Fibroblast of skin of right biceps (primary cell): Measurements from ENCODE around the gene NDUFA13.
A peak's percentile ranks its signal among the peaks of the same experiment; 100 is the strongest.

ENCODE experiments used
- DNase-seq: peaks from one replicate; pipeline ENCODE4 v3.0.0-alpha.2; 2013

The NDUFA13 gene

DNA sequence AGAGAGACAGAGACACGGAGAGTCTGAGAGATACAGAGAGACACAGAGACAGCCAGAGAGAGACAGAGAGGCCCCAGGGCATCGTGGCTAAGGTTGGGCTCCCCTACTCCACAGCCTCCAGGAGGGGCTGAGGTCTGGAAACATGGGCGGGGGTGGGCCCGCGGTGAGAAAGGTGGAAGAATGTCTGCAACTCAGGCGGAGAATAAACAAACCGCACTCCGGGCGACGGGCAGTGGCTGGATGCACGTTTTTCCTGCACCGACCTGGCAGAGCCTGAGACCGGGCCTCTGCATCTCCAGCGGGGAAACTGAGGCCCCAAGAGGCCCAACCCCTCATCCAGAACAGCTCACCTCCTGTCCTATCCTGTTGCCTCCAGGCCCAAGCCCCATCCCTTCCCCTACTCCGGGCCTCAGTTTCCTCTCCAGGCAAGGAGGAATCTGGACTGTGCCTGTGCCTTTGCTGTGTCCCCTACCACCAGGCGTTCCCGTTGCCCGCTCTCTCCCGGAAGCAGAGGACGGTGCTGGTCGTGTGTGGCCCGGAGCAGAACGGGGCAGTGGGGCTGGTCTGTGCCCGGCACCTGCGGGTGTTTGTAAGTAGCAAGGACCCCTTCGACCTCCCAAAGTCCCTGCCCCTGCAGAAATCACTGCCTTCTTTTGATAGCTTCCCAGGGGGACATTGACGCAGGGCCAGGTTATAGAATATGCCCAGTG, 18.7 kb downstream of the NDUFA13 start:
- no peak for DNase-seq

- DNase-seq: no peak
These were observed 19.5 kb downstream of the NDUFA13 start for GRCh38 chr19:19535311-19536191.

- no peak for DNase-seq
These were observed 21.3 kb downstream of the NDUFA13 start for GRCh38 chr19:19537075-19538048.

DNA sequence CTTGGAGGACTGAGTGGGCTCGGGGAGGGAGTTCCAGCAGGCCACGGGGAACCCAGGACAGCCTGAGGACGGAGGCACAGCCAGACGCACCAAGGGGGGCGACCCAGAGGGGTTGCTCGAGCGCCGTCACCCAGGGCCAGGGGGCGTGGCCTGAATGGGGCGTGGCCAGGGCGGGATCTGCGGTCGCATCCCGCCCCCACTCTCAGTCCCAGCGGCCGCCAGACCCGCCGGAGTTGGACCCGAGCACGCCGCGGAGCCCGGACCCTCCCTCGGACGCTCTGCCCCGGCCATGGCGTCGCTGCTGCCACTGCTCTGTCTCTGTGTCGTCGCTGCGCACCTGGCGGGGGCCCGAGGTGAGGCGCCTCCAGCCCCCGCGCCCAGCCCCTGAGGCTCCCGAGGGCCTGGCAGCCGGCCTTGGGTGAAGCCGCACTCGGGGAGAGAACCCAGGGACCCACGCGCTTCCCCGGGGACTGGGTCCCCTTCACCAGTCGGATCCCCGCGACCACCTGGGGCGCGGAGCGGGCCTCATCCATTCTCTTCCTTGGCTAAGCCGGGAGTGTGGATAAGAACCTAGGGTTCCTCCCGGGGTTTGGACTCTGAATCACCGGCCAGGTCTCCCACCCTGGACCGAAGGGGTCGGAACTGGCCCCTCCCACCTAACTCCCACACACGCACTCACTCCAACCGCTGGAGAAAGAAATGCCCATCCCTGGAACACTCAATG, 22.2 kb downstream of the NDUFA13 start, which contains the start of gene CILP2:
CILP2 (plus strand) TSS at position 205 of the 724 bp plus-strand sequence; CDS start at position 290, 85 bp downstream.
- DNase-seq: no peak

- no peak for DNase-seq
These were observed 22.8 kb downstream of the NDUFA13 start for GRCh38 chr19:19538785-19539166.

GRCh38 chr19:19539698-19540063, 23.7 kb downstream of the NDUFA13 start:
- DNase-seq: no peak

DNA sequence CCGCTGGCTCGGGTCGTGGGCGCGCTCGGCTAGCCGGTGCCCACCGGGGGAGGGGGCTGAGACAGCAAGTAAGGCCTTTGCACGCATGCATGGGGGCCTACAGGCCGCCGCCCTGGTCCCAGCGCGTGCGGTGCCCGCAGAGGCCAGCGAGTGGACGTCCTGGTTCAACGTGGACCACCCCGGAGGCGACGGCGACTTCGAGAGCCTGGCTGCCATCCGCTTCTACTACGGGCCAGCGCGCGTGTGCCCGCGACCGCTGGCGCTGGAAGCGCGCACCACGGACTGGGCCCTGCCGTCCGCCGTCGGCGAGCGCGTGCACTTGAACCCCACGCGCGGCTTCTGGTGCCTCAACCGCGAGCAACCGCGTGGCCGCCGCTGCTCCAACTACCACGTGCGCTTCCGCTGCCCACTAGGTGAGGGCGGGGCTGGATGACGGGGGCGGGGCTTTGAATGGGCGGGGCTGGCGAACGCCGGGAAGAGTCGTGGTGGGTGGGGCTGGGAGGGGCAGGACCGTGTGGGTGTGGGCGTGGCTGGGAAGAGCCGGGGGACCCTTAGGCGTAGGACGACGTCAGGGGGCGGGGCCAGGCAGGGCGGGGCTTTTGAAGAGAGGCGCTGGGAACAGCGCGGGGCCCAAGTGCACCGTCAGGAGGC, 24.2 kb downstream of the NDUFA13 start:
- DNase-seq: peak; percentile 78

DNA sequence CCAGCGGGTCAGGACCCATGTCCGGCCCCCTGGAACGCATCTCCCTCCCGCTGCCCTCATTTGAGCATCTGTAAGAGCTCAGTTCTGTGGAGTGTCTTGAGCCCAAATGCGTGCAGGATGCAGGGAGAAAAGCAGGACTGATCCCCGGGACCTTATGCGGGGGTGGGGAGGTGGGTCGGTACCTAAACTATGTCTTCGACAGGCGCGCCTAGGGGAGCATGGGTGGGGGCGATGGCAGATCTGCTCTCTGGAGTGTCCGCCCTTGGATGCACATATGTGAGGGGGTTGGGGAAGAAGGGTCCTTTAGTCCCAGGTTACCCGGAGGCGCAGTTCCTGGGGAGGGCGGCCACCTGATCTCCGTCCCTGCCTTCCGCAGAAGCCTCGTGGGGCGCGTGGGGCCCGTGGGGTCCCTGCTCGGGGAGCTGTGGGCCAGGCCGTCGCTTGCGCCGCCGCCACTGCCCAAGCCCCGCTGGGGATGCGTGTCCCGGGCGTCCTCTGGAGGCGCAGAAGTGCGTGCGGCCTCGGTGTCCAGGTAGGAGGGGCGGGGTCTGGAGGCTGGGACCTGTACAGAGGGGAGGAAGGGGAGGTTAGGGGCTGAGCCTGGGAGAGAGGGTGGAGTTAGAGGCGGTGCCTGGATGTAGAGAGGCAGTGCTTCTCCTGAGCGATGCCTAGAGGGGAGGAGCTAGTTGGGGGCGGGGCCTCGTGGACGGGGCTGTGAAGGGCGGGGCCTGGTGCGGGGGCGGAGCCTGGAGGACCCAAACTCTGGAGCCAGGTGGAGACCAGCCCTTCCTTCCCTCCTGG, 24.9 kb downstream of the NDUFA13 start:
- peak; percentile 46 for DNase-seq

GRCh38 chr19:19541616-19542015, 25.6 kb downstream of the NDUFA13 start:
- DNase-seq: no peak

DNA sequence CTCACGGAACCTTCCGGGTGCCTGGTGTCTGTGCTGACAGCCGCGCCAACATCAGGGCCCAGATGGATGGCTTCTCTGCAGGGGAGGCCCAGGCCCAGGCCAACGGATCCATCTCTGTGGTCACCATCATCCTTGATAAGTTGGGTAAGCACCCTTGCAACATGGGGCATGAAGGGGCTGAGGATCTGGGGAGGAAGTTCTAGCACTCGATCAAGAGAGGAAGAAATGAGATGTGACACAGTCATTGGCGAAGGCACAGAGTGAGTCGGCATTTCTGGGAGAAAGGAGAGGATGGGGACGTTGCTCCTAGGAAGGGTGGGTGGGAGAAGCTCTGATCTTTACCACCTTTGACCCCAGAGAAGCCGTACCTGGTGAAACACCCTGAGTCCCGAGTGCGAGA, 26.5 kb downstream of the NDUFA13 start:
- DNase-seq: no peak

DNA sequence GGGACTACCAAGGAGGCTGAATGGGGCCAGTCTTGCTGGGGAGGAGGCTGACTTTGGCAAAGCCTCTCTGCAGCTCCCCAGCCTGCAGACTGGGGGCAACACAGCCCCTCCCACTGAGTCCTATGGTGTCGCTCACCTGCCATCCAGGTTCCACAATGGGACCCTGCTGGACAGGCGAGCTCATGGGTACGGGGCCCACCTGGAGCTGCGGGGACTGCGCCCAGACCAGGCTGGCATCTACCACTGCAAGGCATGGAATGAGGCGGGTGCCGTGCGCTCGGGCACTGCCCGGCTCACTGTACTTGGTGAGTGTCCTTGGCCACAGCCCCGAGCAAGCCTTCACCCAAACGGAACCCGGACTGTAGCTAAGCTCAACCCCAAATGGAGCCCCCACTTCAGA, 27.1 kb downstream of the NDUFA13 start:
- DNase-seq: no peak

DNA sequence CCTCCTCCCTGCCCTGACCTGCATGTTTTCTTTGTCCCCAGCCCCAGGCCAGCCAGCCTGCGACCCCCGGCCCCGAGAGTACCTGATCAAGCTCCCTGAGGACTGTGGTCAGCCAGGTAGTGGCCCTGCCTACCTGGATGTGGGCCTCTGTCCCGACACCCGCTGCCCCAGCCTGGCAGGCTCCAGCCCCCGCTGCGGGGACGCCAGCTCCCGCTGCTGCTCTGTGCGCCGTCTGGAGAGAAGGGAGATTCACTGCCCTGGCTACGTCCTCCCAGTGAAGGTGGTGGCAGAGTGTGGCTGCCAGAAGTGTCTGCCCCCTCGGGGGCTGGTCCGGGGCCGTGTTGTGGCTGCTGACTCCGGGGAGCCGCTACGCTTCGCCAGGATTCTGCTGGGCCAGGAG, 27.6 kb downstream of the NDUFA13 start:
- no peak for DNase-seq

- no peak for DNase-seq
These were observed 28.4 kb downstream of the NDUFA13 start for GRCh38 chr19:19544257-19544953.

DNA sequence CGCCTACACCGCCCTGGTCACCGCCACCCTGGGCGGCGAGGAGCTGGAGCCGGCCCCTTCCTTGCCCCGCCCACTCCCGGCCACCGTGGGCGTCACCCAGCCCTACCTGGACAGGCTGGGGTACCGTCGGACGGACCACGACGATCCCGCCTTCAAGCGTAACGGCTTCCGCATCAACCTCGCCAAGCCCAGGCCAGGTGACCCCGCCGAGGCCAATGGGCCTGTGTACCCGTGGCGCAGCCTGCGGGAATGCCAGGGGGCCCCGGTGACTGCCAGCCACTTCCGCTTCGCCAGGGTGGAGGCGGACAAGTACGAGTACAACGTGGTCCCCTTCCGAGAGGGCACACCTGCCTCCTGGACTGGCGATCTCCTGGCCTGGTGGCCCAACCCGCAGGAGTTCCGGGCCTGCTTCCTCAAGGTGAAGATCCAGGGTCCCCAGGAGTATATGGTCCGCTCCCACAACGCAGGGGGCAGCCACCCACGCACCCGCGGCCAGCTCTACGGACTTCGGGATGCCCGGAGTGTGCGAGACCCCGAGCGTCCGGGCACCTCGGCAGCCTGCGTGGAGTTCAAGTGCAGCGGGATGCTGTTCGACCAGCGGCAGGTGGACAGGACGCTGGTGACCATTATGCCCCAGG, 29.0 kb downstream of the NDUFA13 start:
- no peak for DNase-seq

GRCh38 chr19:19545707-19546106, 29.7 kb downstream of the NDUFA13 start:
- DNase-seq: no peak

- DNase-seq: no peak
These were observed 30.7 kb downstream of the NDUFA13 start for GRCh38 chr19:19546751-19547162.

DNA sequence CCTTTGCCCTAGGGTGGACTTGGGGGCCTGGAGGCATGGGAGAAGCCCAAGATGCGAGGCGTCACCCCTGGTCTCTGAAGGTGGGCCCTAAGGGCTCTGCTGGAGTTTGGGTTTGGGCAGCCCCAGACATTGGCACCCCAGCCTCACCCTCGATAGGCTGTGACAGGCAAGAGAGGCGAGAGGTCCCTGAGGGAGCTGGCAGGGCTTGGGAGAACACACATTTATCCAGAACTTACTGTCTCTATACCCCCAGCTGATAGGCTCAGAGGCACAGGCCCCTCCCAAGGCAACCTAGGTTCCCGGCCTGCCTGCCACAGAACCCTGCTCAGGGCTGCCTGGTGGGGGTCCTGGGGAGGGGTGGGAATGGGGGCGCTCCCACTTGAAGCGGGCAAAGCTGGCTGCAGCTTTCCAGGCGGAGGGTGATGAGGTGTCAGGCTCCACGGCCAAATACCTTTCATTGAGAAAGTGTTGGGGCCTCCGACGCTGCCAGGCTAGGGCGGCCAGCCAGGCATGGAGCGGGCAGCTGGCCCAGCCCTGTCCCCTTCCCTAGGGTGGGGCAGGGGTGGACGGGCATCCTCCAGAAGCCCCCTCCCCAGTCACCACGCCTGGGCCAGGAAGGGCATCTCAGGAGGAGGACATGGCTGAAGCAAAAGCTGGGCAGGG, 31.8 kb downstream of the NDUFA13 start:
- DNase-seq: no peak

DNA sequence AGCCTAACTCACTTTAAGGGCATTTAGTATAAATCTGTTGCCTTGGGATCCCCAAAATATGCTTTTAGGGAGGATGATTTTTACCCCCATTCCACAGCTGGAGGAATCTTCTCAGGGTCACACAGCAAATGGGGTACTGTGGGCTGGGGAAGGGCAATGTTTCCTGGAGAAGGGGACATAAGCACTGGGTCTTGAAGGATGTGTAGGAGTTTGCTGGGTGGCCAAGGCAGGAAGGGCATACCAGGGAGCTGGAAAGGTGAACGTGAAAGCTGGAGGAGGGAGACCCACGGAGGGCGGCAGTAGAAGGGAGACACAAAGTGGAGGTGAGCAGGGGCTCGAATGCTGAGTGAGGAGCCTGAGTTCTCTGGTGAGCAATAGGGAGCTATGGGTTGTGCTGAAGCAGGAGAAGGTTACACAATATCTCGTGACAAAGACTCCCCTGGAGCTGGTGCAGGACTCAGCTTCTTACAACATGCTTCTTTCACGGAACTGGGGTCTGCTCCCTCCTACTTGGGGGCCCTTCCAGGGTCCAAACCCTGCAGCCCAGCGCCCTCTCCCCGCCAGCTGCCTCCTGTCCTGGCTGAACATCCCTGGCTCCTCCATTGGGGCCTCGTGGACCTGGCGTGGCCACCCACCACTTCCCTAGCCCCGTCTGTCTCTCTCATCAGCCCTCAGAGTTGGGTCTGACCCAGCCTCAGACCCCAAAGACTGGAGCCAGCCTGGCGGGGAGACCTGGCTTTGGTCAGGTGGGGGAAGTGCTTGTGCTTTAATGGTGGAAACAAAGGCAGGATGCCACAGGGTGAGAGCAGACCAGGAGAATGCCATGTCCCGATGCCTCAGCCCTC, 33.1 kb downstream of the NDUFA13 start:
- no peak for DNase-seq
